ENCODE data around the gene ZNF609.

DNA sequence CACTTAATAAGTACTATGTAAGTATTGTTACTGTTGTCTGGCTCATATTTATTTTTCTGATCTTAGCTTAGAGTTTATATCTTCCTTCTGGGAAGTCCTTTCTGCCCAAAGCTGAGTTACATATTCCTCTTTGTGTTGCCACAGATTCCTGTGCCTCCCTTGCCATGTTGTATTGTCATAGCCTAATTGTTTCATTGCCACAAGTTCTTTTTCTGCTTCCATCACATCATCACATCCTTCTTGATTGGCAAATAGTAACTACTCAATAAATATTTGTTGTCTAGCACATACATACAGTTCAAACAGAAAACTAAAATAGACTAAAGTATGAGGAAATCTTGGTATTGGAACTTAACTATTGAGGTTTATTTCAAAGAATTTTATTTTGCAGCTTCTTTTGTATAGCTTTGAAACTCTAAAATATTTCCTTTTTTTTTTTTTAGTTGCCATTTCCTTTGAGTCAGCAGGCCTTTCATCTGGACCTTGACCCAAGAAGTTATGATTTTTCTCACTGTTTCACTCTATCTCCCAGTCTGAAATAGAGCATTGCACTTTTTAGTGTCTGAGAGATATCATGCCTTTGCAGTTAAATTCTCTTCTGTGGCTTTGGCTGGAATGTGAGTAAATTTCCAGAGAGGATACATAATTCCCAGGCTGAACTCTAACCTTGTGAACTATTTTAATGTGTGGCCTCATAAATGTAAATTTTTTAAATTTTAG is 98.2 kb downstream of the ZNF609 start:
- TF ChIP-seq POLR2AphosphoS5 (IDR thresholded peaks at IDR 0.05; ENCODE audit: low read depth, low read length) (no peak), POLR2A (IDR thresholded peaks at IDR 0.05; ENCODE audit: low read depth, low read length) (no peak), SPI1 (IDR thresholded peaks at IDR 0.05; ENCODE audit: low read depth, low read length) (no peak), TAF1 (IDR thresholded peaks at IDR 0.05; ENCODE audit: low read depth, low read length) (no peak)
